GM12878 (cell line): ENCODE data around the gene TNNC2. TPM values are rescaled to one million over a fixed set of nuclear protein-coding genes. Genes with fewer than 3 reads are reported as not detected.

Source experiments
- ATF7 ChIP-seq: fragments of 450-650 bp; IDR thresholded peaks from 2 replicates; pipeline ENCODE4 v1.6.1; 2016; ENCODE audit warnings: low read depth, mild to moderate bottlenecking
- BHLHE40 ChIP-seq, 2 experiments: fragments of 450-650 bp in 1 of 2; IDR thresholded peaks; 2 replicates each; pipeline ENCODE4 v1.6.1; 2011 to 2017; ENCODE audit warnings: low read depth in 2 of 2, borderline replicate concordance in 1 of 2, improper control_type of control experiment in 1 of 2, low read length in 1 of 2, mild to moderate bottlenecking in 1 of 2
- E4F1 ChIP-seq: fragments of 450-650 bp; IDR thresholded peaks from 2 replicates; pipeline ENCODE4 v1.6.1; 2018; ENCODE audit warnings: borderline replicate concordance, mild to moderate bottlenecking; ENCODE audit not compliant: partially characterized antibody
- FOS ChIP-seq: IDR thresholded peaks from 3 replicates; pipeline ENCODE4 v1.6.1; 2011; ENCODE audit warnings: borderline replicate concordance; ENCODE audit not compliant: insufficient read length; ENCODE audit errors: extremely low read depth
- HCFC1 ChIP-seq: fragments of 150-350 bp; IDR thresholded peaks from 2 replicates; pipeline ENCODE4 v1.6.1; 2014; ENCODE audit warnings: low read length
- KDM1A ChIP-seq: fragments of 200-600 bp; sonication (generic); IDR thresholded peaks from 2 replicates; pipeline ENCODE4 v1.6.1; 2016; ENCODE audit warnings: borderline replicate concordance
- PAX8 ChIP-seq: fragments of 450-650 bp; IDR thresholded peaks from 2 replicates; pipeline ENCODE4 v1.6.1; 2017; ENCODE audit warnings: mild to moderate bottlenecking, moderate library complexity
- RBBP5 ChIP-seq: fragments of 200-600 bp; sonication (generic); conservative IDR thresholded peaks from 2 replicates; pipeline ENCODE4 v1.6.1; 2016
- RELA ChIP-seq: fragments of 450-650 bp; IDR thresholded peaks from 2 replicates; pipeline ENCODE4 v1.8.0; 2014; ENCODE audit warnings: borderline replicate concordance; ENCODE audit not compliant: partially characterized antibody
- SKIL ChIP-seq: fragments of 450-650 bp; IDR thresholded peaks from 2 replicates; pipeline ENCODE4 v1.6.1; 2017; ENCODE audit warnings: mild to moderate bottlenecking, low read depth, inconsistent platforms; ENCODE audit not compliant: poor library complexity, severe bottlenecking
- SREBF1 ChIP-seq: IDR thresholded peaks from 2 replicates; pipeline ENCODE4 v1.6.1; 2012; ENCODE audit warnings: mild to moderate bottlenecking, low read length
- SUPT20H ChIP-seq: IDR thresholded peaks from 2 replicates; pipeline ENCODE4 v1.6.1; 2011; ENCODE audit warnings: low read depth, mild to moderate bottlenecking, low read length, moderate library complexity, borderline replicate concordance; ENCODE audit not compliant: control insufficient read depth
- TCF7 ChIP-seq: IDR thresholded peaks from 2 replicates; pipeline ENCODE4 v1.6.1; 2014; ENCODE audit warnings: antibody characterized with exemption, borderline replicate concordance
- WRNIP1 ChIP-seq: IDR thresholded peaks from 2 replicates; pipeline ENCODE4 v1.6.1; 2011; ENCODE audit warnings: low read depth, low read length, improper control_type of control experiment, borderline replicate concordance
- ZNF274 ChIP-seq: IDR thresholded peaks from one replicate; pipeline ENCODE4 v1.8.0; 2011; ENCODE audit not compliant: insufficient read length, insufficient read depth
- polyA plus RNA-seq, 11 experiments: library from polyadenylated mRNA; depleted of rRNA in 4 of 11; unstranded in 6 of 11; stranded (reverse) in 5 of 11; fragments of >200 nt; fragmentation: Nextera tagmentation in 4 of 11; fragmentation: Illumina TruSeq in 1 of 11; extraction: Ambion mirVana in 4 of 11; extraction: Trizol in 1 of 11; gene quantifications; 1 replicate in 1 of 11; 2 replicates in 10 of 11; pipeline versions ENCODE4 v1.2.1 to v1.2.3, GENCODE V29; 2011 to 2016; ENCODE audit warnings: inconsistent platforms in 2 of 11, missing spikeins in 2 of 11, low read depth in 1 of 11
- total RNA-seq, 4 experiments: library from RNA; depleted of rRNA in 3 of 4; stranded (reverse); fragments of >200 nt in 3 of 4; fragmentation: Illumina TruSeq in 1 of 4; extraction: Trizol in 1 of 4; gene quantifications; 2 replicates each; pipeline versions ENCODE4 v1.2.1 to v1.2.3, GENCODE V29; 2013 to 2021
- TF ChIP-seq, protein P1 (sequence below): fragments of 150-350 bp; IDR thresholded peaks from 2 replicates; pipeline ENCODE4 v1.6.1; 2014; ENCODE audit warnings: mild to moderate bottlenecking, low read depth, low read length
- TF ChIP-seq, protein P2 (sequence below): fragments of 450-650 bp; IDR thresholded peaks from 2 replicates; pipeline ENCODE4 v1.6.1; 2017; ENCODE audit warnings: low read depth, mild to moderate bottlenecking, moderate library complexity
- TF ChIP-seq, protein P3 (sequence below): IDR thresholded peaks from 2 replicates; pipeline ENCODE4 v1.6.1; 2011; ENCODE audit warnings: mild to moderate bottlenecking, low read depth, low read length, moderate library complexity; ENCODE audit not compliant: insufficient replicate concordance

The TNNC2 gene
- total and polyA plus RNA-seq, 10 of the 15 experiments (the other 5 are each of a cell fraction or from before 2014, with no cell fraction given), result 0.37 TPM; not detected in 9

DNA sequence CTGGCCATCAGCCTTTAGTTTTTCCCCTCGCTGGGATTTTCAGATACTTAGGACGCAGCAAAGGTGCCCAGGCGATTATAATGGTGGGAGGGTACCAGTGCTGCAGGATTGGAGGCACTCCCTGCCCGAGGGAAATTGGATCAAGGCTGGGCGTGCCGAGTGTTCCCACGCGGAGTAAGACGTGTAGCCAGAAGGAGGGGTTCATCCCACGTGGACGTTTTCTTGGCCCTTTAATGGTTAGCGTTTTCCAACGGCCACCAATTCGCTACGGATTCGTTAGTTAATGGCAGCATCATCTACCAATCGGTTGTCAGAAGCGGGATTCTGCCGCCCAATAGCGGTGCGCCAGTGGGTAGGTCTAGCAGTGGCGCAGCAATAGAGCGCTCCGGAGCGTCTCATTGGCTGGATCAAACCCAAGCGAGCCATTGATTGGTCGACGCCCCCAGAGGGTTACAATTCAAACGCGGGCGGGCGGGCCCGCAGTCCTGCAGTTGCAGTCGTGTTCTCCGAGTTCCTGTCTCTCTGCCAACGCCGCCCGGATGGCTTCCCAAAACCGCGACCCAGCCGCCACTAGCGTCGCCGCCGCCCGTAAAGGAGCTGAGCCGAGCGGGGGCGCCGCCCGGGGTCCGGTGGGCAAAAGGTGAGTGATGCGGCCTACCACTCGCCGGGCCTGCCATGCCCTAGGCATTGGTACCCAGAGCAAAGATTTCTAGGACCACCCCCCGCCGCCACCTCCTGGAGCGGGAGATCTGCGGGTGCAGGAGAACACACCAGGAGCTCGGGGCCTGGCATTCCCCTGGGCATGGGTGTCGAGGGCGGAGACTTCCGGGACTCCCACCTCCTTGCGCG lies 14.7 kb downstream of the TNNC2 start, which contains the start of gene UBE2C (continued):
- TF ChIP-seq, protein P1, sequence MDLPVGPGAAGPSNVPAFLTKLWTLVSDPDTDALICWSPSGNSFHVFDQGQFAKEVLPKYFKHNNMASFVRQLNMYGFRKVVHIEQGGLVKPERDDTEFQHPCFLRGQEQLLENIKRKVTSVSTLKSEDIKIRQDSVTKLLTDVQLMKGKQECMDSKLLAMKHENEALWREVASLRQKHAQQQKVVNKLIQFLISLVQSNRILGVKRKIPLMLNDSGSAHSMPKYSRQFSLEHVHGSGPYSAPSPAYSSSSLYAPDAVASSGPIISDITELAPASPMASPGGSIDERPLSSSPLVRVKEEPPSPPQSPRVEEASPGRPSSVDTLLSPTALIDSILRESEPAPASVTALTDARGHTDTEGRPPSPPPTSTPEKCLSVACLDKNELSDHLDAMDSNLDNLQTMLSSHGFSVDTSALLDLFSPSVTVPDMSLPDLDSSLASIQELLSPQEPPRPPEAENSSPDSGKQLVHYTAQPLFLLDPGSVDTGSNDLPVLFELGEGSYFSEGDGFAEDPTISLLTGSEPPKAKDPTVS, result no peak
- TF ChIP-seq SUPT20H (no peak), KDM1A (no peak), WRNIP1 (no peak), ATF7 (no peak), FOS (peak; percentile 99), ZNF274 (no peak), HCFC1 (no peak; the same call in 1 of the 2 replicates), SKIL (peak; percentile 75), PAX8 (no peak), TCF7 (no peak), SREBF1 (no peak), E4F1 (no peak), RBBP5 (no peak), RELA (no peak), BHLHE40 (IDR thresholded peaks at IDR 0.05; ENCODE audit: borderline replicate concordance in 1 of 2, low read depth in 2 of 2, low read length in 1 of 2) (no peak; a peak in 1 of 4 replicates)
- TF ChIP-seq, protein P2, sequence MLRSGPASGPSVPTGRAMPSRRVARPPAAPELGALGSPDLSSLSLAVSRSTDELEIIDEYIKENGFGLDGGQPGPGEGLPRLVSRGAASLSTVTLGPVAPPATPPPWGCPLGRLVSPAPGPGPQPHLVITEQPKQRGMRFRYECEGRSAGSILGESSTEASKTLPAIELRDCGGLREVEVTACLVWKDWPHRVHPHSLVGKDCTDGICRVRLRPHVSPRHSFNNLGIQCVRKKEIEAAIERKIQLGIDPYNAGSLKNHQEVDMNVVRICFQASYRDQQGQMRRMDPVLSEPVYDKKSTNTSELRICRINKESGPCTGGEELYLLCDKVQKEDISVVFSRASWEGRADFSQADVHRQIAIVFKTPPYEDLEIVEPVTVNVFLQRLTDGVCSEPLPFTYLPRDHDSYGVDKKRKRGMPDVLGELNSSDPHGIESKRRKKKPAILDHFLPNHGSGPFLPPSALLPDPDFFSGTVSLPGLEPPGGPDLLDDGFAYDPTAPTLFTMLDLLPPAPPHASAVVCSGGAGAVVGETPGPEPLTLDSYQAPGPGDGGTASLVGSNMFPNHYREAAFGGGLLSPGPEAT, result peak; percentile 17; the same call in 1 of the 2 replicates
- TF ChIP-seq, protein P3, sequence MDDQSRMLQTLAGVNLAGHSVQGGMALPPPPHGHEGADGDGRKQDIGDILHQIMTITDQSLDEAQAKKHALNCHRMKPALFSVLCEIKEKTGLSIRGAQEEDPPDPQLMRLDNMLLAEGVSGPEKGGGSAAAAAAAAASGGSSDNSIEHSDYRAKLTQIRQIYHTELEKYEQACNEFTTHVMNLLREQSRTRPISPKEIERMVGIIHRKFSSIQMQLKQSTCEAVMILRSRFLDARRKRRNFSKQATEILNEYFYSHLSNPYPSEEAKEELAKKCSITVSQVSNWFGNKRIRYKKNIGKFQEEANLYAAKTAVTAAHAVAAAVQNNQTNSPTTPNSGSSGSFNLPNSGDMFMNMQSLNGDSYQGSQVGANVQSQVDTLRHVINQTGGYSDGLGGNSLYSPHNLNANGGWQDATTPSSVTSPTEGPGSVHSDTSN, result peak; percentile 97
